ENCODE measurements around the gene ZCCHC8.

GRCh38 chr12:122483969-122484368, 16.8 kb downstream of the ZCCHC8 start:
- TF ChIP-seq CTCF (IDR thresholded peaks at IDR 0.05; ENCODE audit: low read depth, low read length) (no peak), POLR2A (IDR thresholded peaks at IDR 0.05; ENCODE audit: extremely low read depth, insufficient read length) (no peak)

Measured in NB4 (cell line).